ENCODE results near the gene SIDT1.
"Not testable (repeated sequence)": the region's sequence is repeated elsewhere in the genome, so short reads cannot be mapped to it uniquely, and the experiment has no call there.

Gene SIDT1

DNA sequence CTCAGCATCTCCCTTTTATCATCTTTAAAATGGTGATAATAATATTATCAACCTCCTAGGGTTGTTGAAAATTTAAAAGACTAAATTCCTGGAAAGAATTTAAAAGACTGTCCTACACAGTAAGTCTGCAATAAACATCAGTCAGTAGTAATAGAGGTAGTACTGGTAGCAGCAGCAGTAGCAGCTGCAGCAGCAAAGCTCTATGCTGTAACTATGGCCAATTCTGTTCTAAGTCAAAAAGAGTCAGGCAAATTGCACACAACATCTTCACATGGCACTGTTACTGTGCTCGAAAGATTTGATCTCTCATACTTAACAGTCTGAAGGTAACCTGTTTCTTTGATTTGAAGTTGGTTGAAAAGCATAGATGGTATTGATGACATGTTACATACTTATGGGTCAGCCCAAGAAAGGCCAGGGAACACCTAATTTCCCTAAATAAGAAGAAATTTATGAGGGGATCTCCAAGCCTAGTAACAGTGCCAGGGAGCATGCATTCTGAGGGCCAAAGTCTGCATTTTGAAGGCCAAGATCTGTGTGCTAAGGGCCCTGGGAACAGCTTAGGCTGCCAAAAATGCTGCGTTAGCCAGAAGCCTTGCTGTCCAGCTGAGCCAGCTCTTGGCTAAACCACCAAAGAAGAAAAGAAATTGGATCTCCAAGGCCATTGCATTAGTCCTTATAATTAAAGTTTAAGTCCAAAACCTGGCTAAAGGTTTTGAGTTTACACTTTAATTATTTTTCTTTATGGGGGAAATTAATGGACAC lies 68.2 kb downstream of the SIDT1 start:
- DNase-seq, result no peak

DNA sequence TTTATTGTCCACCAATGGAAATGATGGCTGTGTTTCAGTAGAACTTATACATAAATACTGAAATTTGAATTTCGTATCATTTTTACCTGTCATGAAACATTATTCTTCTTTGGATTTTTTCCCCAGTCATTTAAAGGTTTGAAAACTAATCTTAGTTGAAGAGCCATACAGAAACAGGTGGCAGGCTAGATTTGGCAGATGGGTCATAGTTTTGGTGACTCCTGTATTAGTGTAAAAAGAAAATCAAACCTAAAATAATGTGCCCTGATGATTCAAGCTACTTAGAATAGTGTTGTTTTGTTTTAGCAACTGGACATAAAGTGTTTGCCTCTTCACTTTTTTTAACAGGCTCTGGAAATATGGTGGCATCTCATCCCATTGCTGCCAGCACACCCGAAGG lies 68.9 kb downstream of the SIDT1 start:
- DNase-seq, result no peak

- DNase-seq, result no peak
These were observed 69.9 kb downstream of the SIDT1 start for GRCh38 chr3:113602256-113602655.

DNA sequence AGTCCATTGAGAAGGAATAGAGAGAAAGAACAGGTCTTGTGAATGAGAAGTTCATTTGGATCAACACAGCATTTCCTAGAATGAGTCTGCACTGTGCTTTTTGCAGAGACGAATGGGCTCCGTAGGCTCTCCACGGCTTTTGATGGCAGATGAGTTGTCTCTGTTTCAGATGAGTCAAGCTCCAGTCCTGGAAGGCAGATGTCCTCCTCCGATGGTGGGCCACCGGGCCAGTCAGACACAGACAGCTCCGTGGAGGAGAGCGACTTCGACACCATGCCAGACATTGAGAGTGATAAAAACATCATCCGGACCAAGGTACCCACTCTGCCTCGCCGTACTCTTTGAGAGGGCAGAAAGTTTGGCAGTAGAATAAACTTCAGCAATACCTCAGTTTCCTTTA lies 70.5 kb downstream of the SIDT1 start:
- no peak for DNase-seq

DNA sequence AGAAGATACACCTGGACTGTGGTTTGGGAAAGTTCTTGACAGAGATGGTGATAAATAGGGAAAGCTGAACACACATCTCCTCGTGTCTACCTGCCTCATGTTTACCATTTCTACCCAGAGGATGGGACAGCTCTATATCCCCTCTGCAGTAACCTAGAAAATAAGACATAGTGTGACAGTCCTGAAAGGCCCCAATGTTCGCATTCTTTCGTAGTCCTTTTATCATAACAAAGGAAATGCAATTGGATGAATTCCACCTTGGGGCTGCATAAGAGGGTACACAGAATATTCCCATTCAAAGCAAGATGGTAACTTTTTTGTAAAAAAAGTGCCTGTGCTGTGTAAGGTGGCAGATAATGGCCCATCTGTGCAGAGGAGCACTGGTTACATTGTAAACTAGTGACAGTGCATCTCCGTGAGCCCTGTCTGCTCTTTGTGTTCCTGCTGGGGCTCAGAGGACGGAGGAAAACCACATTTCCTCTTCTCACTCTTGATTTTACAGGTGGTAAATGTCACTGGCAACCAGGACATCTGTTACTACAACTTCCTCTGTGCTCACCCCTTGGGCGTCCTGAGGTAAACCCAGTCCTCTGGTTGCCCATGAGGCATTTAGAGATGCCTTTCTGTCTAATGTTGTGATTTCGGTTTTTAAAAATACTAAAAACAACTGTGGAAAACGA lies 74.3 kb downstream of the SIDT1 start:
- no peak for DNase-seq

- no peak for DNase-seq
These were observed 74.9 kb downstream of the SIDT1 start for GRCh38 chr3:113607219-113607596.

GRCh38 chr3:113614402-113614801 lies 82.0 kb downstream of the SIDT1 start:
- DNase-seq, result no peak

DNA sequence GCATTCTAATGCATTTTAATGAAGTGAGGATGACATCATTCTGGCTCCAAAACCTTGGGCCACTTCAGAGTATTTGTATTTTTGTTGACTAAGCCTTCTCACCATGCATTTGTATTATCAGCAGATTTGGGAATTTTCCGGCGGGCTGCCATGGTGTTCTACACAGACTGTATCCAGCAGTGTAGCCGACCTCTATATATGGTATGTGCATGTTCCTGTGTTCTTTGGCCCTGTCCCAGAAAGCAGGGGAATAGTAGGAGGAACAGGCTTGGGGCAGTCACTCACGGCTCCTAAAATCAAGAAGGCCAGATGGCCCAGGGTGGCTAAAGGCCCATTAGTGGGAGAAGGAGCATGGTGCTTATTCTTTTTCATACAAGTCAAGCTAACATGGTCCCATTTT lies 83.6 kb downstream of the SIDT1 start:
- no peak for DNase-seq

GRCh38 chr3:113617726-113618125 lies 85.4 kb downstream of the SIDT1 start:
- no peak for DNase-seq

- no peak for DNase-seq
These were observed 87.7 kb downstream of the SIDT1 start for GRCh38 chr3:113620091-113620490.

- DNase-seq, result no peak
These were observed 91.0 kb downstream of the SIDT1 start for GRCh38 chr3:113623324-113623723.

DNA sequence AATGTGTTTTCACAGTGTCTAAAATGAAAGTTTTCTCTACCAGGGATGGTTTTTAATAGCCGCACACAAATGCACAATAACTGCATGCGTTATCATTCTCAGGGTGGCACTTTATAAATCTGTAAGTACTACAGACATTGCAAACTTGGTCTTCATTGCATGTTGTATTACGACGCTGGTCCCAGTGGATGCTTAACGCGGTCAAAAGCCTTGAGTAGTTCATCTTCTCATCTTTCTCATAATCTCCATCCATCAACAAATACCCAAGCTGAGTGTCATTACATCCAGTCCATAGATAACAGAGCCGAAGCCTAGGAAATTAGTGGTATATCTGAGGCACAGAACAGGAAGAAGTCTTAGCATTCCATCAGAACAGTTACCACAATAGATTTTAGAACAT lies 91.5 kb downstream of the SIDT1 start:
- no peak for DNase-seq

DNA sequence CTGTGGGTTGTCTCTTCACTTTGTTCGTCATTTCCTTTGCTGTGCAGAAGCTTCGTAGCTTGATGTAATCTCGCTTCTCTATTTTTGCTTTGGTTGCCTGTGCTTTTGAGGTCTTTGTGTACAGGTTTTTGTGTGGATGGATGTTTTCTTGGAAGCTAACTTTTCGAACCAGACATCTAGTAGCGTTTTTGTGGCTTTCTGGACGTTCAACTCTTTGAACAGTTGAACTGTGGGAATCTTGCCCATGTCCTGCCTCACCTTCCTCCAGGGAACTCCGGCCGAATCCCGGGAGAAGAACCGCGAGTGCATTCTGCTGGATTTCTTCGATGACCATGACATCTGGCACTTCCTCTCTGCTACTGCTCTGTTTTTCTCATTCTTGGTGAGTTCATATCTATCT lies 93.5 kb downstream of the SIDT1 start:
- DNase-seq, result no peak

DNA sequence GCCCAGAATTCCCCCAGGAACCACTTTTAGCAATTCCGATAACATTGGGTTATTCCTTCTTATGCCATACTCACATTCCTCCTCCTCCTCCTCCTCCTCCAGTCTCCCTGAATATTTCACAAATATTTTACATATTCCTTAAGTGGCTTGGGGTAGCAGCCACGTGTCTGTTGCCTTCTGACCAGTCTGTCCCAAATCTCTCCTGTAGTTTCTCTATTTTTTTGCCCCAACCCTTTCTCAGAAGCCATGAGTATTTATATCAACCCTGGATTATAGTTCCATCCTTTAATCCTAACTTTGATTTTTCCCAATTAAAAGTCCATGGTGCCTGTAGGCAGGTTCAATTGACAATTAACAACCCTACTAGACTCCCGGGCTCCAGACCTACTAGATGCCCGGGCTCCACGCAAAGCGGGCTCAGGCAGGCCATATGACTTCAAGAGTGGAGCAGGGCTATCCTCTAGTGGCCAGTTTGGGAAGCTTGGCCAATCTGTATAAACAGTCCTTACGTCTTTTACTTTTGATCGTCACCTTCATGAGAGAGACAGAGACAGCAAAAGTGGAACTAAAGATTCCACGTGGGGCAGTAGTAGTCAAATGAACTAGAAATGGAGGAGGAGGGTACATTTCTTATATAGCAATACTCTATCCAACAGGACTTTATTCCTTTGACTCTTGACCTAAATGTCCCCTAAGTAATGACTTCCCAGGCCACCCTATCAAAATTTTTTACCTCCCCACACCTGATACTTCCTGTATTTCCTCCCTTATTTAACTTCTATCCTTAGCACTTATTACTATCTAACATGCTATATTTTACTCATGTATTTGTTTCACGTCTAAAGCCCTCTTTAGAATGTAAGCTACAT lies 94.4 kb downstream of the SIDT1 start:
- peak in 1 of 2 experiments; percentile 65 for DNase-seq

DNA sequence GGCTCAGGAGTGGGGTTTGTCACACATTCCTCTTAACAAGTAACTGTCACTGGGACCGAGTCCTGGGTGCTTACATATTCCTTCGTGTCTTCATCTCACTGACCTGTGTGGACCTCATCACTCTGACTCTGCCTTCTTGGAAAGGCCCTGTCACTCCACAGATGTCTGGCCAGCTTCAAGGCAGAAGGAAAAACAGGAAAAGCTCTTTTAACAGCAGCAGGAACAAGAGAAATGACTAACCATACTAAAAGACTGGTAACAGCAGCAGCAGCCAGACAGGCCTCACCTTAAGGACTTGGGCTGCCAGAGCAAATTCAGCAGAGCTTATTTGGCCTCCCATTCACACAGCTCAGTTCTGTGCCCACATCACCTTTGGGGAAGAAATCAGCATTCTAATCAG lies 96.0 kb downstream of the SIDT1 start:
- no peak for DNase-seq

DNA sequence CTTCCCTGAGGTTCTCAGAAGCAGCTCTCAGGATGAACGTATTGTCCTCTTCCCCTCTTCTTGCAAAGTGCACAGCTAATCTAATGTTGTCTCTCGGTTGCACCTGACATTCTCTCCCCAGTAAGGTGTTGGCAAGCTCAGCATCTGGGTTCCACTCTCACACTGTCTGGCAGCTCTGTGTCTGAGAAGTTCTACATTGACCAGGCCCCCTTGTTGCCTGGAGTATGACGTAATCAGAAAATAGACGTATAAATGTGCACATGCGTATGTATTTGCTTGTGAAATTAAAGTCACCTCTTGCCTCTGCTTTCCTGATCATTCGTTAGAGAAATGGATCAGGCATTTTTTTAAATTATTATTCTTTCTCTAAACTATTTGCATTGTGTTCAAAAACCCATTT lies 96.4 kb downstream of the SIDT1 start:
- DNase-seq, result no peak

DNA sequence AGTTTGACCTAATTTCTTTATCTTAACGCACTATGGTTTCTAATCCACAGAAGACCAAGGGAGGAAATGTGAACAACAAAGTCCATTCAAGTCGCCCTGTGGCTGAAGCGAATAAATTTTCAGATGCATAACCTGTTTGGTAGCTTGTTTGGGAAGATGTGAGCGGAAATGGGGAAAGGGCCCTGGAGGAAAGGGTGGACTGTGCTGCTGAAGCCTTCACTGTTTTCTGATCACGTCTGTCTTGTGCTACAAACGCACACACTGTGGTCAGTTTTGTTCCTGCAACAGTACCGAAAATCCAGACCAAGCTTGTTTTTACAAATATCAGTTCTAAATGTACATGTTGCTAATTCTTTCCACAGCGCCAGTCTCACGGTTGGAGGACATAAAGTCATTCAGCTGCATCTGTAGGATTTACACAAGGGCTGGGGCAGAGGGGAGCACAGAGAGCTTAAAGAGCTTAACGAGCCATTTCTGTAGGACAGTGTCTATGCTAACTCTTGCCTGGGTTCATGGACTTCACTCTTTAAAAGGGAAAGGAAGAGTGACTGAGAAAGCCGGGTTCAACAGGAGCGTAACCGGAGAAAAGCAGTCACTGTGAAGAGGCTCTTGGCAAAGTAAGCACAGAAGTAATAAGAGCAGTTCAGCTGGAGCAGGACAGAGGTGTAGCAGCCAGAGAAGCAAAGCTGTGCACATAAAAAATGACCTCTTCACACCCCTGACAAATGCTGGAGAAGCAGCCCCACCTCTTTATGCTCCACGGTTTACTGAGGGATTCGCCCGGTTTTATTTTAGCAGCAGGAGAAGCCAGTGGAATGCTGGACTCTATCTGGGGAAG lies 97.4 kb downstream of the SIDT1 start:
- no peak for DNase-seq

DNA sequence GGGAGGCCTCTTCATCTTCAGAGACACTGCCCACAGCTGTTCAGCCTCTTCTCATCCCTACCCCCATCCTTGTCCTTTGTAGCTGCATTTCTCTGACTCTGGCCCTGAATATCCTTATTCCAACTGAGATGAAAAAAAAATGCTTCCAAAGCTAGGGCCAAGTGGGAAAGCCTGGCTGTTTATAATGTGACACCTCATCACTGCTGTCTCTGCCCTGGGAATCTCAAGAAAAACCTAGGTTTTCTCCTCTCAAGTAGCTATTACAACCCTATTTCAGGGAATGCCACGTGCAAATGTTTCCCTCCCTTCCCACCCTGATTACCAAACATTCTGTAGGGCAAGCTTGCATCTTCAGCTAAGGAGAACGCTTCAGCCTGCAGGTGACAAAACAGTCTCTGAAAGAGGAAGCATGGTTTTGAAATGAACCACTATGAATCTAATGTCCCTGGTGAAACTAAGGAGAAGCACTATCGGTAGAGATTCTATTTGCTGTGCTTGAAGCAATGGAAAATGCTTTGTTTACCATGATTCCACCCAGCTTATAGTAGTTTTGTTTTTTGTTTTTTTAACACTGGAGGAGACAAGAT lies 98.7 kb downstream of the SIDT1 start:
- no peak for DNase-seq

DNA sequence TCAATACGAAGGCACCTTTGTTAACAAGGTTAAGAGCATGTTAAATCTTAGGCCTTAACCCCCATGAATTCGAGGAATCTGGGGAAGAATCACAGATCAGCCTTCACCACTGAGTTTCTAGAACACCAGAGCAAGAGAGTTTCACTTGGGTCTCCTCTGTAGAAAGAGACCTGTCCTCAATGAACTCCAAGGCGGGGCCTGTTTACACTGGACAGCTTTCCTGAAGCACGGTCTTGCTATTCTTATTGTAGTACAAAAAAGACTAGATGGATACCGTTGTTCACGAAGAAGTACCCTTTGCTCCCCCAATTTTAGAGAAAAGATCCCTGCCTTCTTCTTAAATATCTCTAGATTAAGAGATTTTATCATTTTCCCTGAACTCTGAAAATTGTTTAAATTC lies 99.2 kb downstream of the SIDT1 start:
- DNase-seq, result no peak

- no peak for DNase-seq
These were observed 102.6 kb downstream of the SIDT1 start for GRCh38 chr3:113634782-113635474.

GRCh38 chr3:113636034-113636433 lies 103.7 kb downstream of the SIDT1 start:
- DNase-seq, result not testable (repeated sequence)

- no peak for DNase-seq
These were observed 105.4 kb downstream of the SIDT1 start for GRCh38 chr3:113637756-113638155.

Measured in SW 1271 (cell line).